Stimulated activated CD4-positive, alpha-beta T cell treated with anti-CD3 and anti-CD28 coated beads, Interleukin-1b, Interleukin-23, amount 100 ng/mL, for 48 hours (primary cell): ENCODE data around the gene MRPS23.

Source experiments
- DNase-seq: peaks from one replicate; pipeline ENCODE4 v3.0.0-alpha.2; 2020

The MRPS23 gene

GRCh38 chr17:57849874-57850754 is at the start of gene MRPS23:
Gene MRPS23 (minus strand): TSS chr17:57850044. CDS start chr17:57850010, 34 bp downstream.
- peak; percentile 98 for DNase-seq

- no peak for DNase-seq
Observed at GRCh38 chr17:57899391-57899790, 49.5 kb upstream of the MRPS23 start.

- DNase-seq, result no peak
Observed at GRCh38 chr17:57898487-57899311, 48.9 kb upstream of the MRPS23 start.

- no peak for DNase-seq
Observed at GRCh38 chr17:57895382-57896060, 45.7 kb upstream of the MRPS23 start.

GRCh38 chr17:57894848-57895247 is 45.0 kb upstream of the MRPS23 start:
- DNase-seq, result no peak

GRCh38 chr17:57892820-57893595 is 43.2 kb upstream of the MRPS23 start:
- DNase-seq, result no peak

- peak; percentile 78 for DNase-seq
Observed at GRCh38 chr17:57892146-57892819, 42.4 kb upstream of the MRPS23 start.

- no peak for DNase-seq
Observed at GRCh38 chr17:57890857-57891232, 41.0 kb upstream of the MRPS23 start.

GRCh38 chr17:57889892-57890856 is 40.3 kb upstream of the MRPS23 start:
- no peak for DNase-seq

GRCh38 chr17:57889252-57889651 is 39.4 kb upstream of the MRPS23 start:
- no peak for DNase-seq

GRCh38 chr17:57888311-57889216 is 38.7 kb upstream of the MRPS23 start:
- no peak for DNase-seq

GRCh38 chr17:57887161-57887560 is 37.3 kb upstream of the MRPS23 start:
- no peak for DNase-seq

GRCh38 chr17:57886020-57886419 is 36.2 kb upstream of the MRPS23 start:
- no peak for DNase-seq

GRCh38 chr17:57885148-57885915 is 35.5 kb upstream of the MRPS23 start:
- no peak for DNase-seq

- DNase-seq, result no peak
Observed at GRCh38 chr17:57881783-57882351, 32.0 kb upstream of the MRPS23 start.

GRCh38 chr17:57881143-57881542 is 31.3 kb upstream of the MRPS23 start:
- no peak for DNase-seq

- peak; percentile 54 for DNase-seq
Observed at GRCh38 chr17:57880086-57880456, 30.2 kb upstream of the MRPS23 start.

GRCh38 chr17:57879437-57880085 is 29.7 kb upstream of the MRPS23 start:
- no peak for DNase-seq
